ENCODE data around the gene XRCC1. TPM values are rescaled to one million over a fixed set of nuclear protein-coding genes. Genes with fewer than 3 reads are reported as not detected.
"Not testable (repeated sequence)": the region's sequence is repeated elsewhere in the genome, so short reads cannot be mapped to it uniquely, and the experiment has no call there.

Gene XRCC1
- total RNA-seq, 1 donor from 2014 or later = 6.4 TPM

DNA sequence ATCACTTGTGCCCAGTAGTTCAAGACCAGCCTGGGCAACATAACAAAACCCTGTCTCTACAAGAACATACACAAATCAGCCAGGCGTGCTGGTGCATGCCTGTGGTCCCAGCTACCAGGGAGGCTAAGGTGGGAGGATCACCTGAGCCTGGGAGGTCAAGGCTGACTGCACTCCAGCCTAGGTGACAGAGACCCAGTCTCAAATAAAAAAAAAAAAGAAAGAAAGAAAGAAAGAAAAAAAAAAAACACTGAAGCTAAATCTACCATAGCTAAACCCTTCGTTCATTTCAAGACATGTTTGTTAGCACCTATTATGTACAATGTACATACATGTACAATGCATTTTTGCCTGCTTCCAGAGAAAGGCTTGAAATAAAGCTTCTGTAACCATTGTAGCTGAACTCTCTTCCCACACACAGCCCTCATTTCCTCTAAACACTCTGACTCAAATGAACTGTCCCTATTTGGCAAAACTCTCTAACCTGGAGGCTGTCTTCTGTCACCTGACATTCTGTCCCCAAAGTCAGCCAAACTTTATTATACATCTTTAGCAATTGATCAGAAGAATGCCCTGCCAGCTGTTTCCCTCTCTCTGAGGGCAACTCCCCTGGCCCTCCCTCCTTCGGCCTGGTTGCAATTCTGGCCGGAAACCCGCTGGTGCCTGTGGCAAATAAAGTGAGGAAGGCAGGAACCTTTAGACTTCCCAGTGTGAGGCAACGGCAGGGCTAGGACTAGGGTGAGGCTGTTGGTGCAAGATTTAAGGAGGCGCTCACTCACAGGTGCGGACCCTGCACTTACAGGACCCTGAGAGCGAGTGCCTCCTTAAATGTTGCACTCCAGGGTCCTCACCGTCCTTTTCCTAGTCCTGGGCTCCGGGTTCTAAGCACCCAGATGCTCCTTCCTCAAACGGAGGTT, 50.1 kb downstream of the XRCC1 start:
- TF ChIP-seq, protein P1, sequence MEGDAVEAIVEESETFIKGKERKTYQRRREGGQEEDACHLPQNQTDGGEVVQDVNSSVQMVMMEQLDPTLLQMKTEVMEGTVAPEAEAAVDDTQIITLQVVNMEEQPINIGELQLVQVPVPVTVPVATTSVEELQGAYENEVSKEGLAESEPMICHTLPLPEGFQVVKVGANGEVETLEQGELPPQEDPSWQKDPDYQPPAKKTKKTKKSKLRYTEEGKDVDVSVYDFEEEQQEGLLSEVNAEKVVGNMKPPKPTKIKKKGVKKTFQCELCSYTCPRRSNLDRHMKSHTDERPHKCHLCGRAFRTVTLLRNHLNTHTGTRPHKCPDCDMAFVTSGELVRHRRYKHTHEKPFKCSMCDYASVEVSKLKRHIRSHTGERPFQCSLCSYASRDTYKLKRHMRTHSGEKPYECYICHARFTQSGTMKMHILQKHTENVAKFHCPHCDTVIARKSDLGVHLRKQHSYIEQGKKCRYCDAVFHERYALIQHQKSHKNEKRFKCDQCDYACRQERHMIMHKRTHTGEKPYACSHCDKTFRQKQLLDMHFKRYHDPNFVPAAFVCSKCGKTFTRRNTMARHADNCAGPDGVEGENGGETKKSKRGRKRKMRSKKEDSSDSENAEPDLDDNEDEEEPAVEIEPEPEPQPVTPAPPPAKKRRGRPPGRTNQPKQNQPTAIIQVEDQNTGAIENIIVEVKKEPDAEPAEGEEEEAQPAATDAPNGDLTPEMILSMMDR (IDR thresholded peaks at IDR 0.05) = no peak

DNA sequence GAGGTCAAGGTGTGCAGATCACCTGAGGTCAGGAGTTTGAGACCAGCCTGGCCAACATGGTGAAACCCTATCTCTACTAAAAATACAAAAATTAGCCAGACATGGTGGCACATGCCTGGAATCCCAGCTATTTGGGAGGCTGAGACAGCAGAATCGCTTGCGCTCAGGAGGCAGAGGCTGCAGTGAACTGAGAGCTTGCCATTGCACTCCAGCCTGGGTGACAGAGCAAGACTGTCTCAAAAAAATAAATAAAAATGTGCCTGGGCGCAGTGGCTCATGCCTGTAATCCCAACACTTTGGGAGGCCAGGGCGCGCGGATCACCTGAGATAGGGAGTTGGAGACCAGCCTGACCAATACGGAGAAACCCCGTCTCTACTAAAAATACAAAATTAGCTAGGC, 51.6 kb downstream of the XRCC1 start:
- H3K4me1 ChIP-seq = peaks cover 12 to 16% of the 10 kb centered on the region in 2 donors
- H3K27ac ChIP-seq; DNase-seq (ENCODE audit: low spot score in 2 of 2); H3K9me3 ChIP-seq; intact Hi-C loops (cut with DNase I); H3K36me3 ChIP-seq; H3K4me3 ChIP-seq; H3K27me3 ChIP-seq: not testable (repeated sequence)

More for the DNA sequence above, 50.1 kb downstream of the XRCC1 start:
- DNase-seq (ENCODE audit: low spot score in 2 of 2) = peak; percentile 28 to 74
- H3K9me3 ChIP-seq = no peaks in the 10 kb centered on the region
- peaks cover 12 to 16% of the 10 kb centered on the region in 2 donors for H3K4me1 ChIP-seq
- peaks cover 0 to 5% of the 10 kb centered on the region in 2 donors for H3K36me3 ChIP-seq
- H3K27ac ChIP-seq = peak overlapping the region; percentile 82 to 87
- H3K4me3 ChIP-seq = peak overlapping the region; percentile 76 to 91
- no peaks in the 10 kb centered on the region for H3K27me3 ChIP-seq
- intact Hi-C loops (cut with DNase I) = no loop called here

DNA sequence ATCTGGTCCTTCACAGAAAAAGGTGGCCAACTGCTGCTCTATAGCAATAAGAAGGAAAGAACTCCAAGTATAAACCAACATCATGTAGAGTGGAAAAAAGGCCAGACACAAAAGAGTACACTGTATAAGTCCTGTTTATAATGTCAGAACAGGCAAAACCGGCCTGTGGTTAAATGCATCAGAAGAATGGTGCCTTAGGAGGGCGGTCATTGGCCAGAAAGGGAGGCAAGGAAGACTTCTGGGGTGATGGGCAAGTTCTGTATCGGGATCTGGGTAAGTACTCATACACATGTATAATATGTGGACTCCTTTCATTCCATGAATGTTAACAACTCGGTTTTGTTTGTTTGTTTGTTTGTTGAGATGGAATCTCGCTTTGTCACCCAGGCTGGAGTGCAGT, 52.4 kb downstream of the XRCC1 start:
- no peak for DNase-seq (ENCODE audit: low spot score in 2 of 2)

DNA sequence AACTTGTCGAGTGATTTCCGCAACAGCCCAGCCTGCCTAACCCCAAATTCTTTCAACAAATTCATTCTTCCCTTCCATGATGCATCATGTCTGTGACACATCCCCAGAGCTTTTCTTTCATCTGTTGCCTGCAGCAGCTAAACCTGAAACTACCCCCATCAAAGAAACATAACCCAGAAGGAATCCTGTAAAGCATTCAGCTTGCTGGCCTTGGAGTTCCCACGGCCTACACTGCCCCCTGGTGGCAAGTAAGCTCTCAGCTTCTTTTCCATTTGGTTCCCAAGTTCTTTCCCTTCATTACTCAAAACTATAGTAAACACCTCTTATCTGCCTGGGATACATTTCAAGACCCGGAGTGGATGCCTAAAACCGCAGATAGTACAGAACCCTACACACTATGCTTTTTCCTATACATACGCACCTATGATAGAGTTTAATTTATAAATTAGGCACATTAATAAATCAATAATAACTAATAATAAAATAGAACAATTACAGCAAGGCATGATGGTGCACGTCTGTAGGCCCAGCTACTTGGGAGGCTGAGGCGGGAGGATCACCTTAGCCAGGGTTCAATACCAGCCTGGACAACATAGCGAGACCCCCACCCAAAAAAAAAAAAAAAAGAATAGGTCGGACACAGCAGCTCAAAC, 55.8 kb downstream of the XRCC1 start:
- Histone ChIP-seq H3K4me1 (peaks cover 0 to under 1% of the 10 kb centered on the region in 2 donors), H3K36me3 (peaks cover 0 to 5% of the 10 kb centered on the region in 2 donors), H3K4me3 (no peak overlapping the region), H3K27me3 (no peaks in the 10 kb centered on the region), H3K27ac (no peak overlapping the region), H3K9me3 (no peaks in the 10 kb centered on the region)
- DNase-seq (ENCODE audit: low spot score in 2 of 2) = peak in 1 of 2 donors; percentile 83
- TF ChIP-seq, protein P1 (IDR thresholded peaks at IDR 0.05) = peak; percentile 75 to 89 (median 85)
- intact Hi-C loops (cut with DNase I) = loop anchor here (1.0 kb wide), 1 partner anchor 72 kb away; no protein-coding TSS in a partner anchor

More for the DNA sequence above, 52.4 kb downstream of the XRCC1 start:
- H3K4me3 ChIP-seq = no peak overlapping the region
- peaks cover 0 to 5% of the 10 kb centered on the region in 2 donors for H3K36me3 ChIP-seq
- no peaks in the 10 kb centered on the region for H3K27me3 ChIP-seq
- H3K9me3 ChIP-seq = no peaks in the 10 kb centered on the region
- TF ChIP-seq, protein P1 (IDR thresholded peaks at IDR 0.05) = no peak
- H3K27ac ChIP-seq = no peak overlapping the region
- intact Hi-C loops (cut with DNase I) = no loop called here
- H3K4me1 ChIP-seq = peaks cover 12 to 16% of the 10 kb centered on the region in 2 donors

DNA sequence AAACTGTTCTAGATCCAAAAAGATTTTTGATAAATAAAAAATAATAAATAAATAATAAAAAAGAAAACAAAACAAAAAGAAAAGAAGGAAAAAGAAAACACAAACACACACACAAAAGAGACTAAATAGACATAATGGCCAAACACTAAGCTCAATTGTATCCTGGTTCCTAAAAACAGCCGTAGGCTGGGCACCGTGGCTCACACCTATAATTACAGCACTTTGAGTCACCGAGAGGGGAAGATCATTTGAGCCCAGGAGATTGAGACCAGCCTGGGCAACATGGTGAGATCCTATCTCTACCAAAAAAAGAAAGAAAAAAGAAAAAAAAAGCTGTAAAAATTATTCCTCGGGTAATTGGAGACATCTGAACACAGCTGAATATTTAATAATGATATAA, 57.3 kb downstream of the XRCC1 start:
- Histone ChIP-seq H3K27me3 (no peaks in the 10 kb centered on the region), H3K36me3 (peaks cover 0 to 5% of the 10 kb centered on the region in 2 donors), H3K4me3 (no peak overlapping the region), H3K4me1 (no peaks in the 10 kb centered on the region), H3K27ac (no peak overlapping the region), H3K9me3 (no peaks in the 10 kb centered on the region)
- DNase-seq (ENCODE audit: low spot score in 2 of 2) = no peak
- intact Hi-C loops (cut with DNase I) = no loop called here
- TF ChIP-seq, protein P1 (IDR thresholded peaks at IDR 0.05) = no peak

DNA sequence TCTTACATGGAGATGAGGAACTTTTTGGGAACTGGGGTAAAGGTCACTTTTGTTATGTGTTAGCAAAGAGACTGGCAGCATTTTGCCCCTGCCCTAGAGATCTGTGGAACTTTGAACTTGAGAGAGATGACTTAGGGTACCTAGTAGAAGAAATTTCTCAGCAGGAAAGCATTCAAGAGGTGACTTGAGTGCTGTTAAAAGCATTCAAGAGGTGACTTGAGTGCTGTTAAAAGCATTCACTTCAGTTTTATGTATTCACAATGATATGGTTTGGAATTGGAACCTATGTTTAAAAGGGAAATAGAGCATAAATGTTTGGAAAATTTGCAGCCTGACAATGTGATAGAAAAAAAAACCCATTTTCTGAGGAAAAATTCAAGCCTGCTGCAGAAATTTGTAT, 62.9 kb downstream of the XRCC1 start:
- DNase-seq (ENCODE audit: low spot score in 2 of 2); H3K9me3 ChIP-seq; intact Hi-C loops (cut with DNase I); H3K27ac ChIP-seq; H3K27me3 ChIP-seq; H3K4me1 ChIP-seq; H3K4me3 ChIP-seq: not testable (repeated sequence)
- H3K36me3 ChIP-seq = peaks cover 17 to 24% of the 10 kb centered on the region in 2 donors

All from ascending aorta (tissue), 2 donors.